GM18870 (cell line): ENCODE data around the gene P2RX5.
A peak's percentile ranks its signal among the peaks of the same experiment; 100 is the strongest.
"Not testable (repeated sequence)": the region's sequence is repeated elsewhere in the genome, so short reads cannot be mapped to it uniquely, and the experiment has no call there.

ENCODE experiments used
- ATAC-seq: cut with Tn5 transposase; IDR thresholded peaks from one replicate; pipeline ENCODE4 v1.9.1; 2021; ENCODE audit warnings: moderate library complexity; ENCODE audit not compliant: unreplicated experiment

Gene P2RX5

GRCh38 chr17:3712811-3713463 lies 17.0 kb upstream of the P2RX5 start:
- no peak for ATAC-seq

GRCh38 chr17:3710951-3711383 lies 15.0 kb upstream of the P2RX5 start:
- peak; percentile 93 for ATAC-seq

- ATAC-seq: no peak
Observed at GRCh38 chr17:3708366-3708765, 12.4 kb upstream of the P2RX5 start.

GRCh38 chr17:3705718-3705984 lies 9.7 kb upstream of the P2RX5 start:
- not testable (repeated sequence) for ATAC-seq

- ATAC-seq: no peak
Observed at GRCh38 chr17:3704931-3705717, 9.2 kb upstream of the P2RX5 start.

- not testable (repeated sequence) for ATAC-seq
Observed at GRCh38 chr17:3702041-3702539, 6.1 kb upstream of the P2RX5 start.

GRCh38 chr17:3699951-3700350 lies 4.0 kb upstream of the P2RX5 start:
- no peak for ATAC-seq

GRCh38 chr17:3698139-3698538 lies 2.2 kb upstream of the P2RX5 start:
- ATAC-seq: no peak

- no peak for ATAC-seq
Observed at GRCh38 chr17:3697103-3697476, 1.1 kb upstream of the P2RX5 start.

GRCh38 chr17:3695129-3695722 lies 729 bp downstream of the P2RX5 start:
- no peak for ATAC-seq

- ATAC-seq: peak; percentile 53
Observed at GRCh38 chr17:3693829-3694231, 2.1 kb downstream of the P2RX5 start.

GRCh38 chr17:3693141-3693540 lies 2.8 kb downstream of the P2RX5 start:
- ATAC-seq: no peak

GRCh38 chr17:3692346-3692745 lies 3.6 kb downstream of the P2RX5 start:
- no peak for ATAC-seq

- no peak for ATAC-seq
Observed at GRCh38 chr17:3691617-3692067, 4.3 kb downstream of the P2RX5 start.

GRCh38 chr17:3690094-3690715 lies 5.8 kb downstream of the P2RX5 start:
- ATAC-seq: no peak

GRCh38 chr17:3689262-3690093 lies 6.5 kb downstream of the P2RX5 start:
- ATAC-seq: no peak

- no peak for ATAC-seq
Observed at GRCh38 chr17:3688852-3689261, 7.1 kb downstream of the P2RX5 start.

- ATAC-seq: no peak
Observed at GRCh38 chr17:3688027-3688553, 7.9 kb downstream of the P2RX5 start.

GRCh38 chr17:3685174-3685573 lies 10.8 kb downstream of the P2RX5 start:
- no peak for ATAC-seq

GRCh38 chr17:3683054-3683511 lies 12.9 kb downstream of the P2RX5 start:
- no peak for ATAC-seq
